RKO (cell line): ENCODE measurements around the gene ZSCAN10.

Source experiments
- DNase-seq: peaks from one replicate; pipeline ENCODE4 v3.0.0-alpha.2; 2016; ENCODE audit warnings: low spot score

The ZSCAN10 gene

GRCh38 chr16:3112058-3112880, 13.2 kb upstream of the ZSCAN10 start, which contains the start of gene ZNF205:
TSS of gene ZNF205 (plus strand) at chr16:3112586. CDS start at chr16:3113431, 845 bp downstream.
- DNase-seq, result peak; percentile 85

GRCh38 chr16:3106205-3106928, 7.3 kb upstream of the ZSCAN10 start:
- peak; percentile 93 for DNase-seq

- no peak for DNase-seq
Observed at GRCh38 chr16:3101841-3102470, 2.9 kb upstream of the ZSCAN10 start.

DNA sequence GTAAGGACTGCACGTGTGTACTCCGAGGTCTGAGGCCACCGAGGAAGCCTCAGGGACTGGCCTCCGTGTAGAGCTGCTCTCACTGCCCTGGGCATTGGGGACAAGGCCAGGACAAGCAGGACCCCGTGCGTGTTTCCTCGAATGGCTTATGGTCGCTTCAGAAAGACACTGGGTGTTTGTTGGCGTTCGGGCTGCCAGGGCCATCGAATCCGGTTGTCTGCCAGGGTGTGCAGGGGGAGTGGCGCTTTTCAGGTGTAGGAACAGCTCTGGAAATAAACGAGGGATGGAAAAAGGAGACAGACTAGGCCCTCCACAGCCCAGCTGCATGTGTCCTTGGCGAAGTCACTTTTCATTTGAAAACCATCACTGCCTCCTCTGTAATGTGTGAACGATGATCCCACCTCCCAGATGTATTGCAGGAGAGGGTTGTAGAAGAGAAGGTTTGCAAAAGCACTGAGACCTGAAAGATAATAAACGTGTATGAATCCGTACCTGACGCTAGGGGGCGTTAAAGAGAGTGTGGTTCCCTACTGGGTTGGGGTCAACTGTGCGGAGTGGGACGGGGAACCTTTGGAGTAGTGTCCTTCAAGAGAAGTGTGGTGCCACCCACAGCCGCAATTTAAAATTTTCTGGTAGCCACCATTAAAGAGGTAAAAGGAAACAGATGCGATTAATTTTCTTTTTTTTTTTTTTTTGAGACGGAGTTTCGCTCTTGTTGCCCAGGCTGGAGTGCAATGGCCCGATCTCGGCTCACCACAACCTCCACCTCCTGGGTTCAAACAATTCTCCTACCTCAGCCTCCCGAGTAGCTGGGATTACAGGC, 2.1 kb upstream of the ZSCAN10 start:
- peak; percentile 69 for DNase-seq

DNA sequence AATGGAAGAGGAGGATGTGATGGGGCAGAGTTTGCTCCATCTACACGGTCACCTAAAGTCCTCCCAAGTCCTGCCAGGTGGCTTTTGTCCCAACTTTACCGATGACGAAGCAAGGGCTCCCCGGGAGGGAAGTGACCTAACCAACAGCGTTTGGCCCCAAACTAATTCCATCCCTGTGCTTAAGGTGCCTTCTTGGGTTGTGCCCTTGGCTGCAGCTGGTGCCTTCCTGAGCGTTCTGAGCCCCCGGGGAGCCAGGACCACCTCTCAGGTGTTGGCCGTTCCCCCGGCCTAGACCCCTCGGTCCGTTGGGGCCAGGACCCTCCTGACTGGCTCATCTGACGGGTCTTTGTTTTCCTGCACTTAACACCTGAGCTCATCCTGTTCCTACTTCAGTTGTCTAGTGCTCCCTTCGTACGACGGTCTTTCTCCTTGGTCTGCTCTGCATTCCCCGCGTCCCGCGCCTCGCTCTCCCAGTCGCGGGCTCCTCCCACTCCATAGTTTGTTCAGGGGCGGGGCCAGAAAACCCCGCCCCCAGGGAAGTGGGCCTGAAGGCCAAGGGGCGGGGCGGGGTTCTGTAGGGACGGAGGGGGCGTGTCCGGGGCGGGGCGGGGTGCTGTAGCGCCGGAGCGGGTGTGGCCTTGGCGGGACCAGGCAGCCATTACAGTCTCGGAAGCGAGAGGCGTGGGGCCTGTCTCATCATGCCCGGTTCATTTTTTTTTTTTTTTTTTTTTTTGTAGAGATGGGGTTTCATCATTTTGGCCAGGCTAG, 822 bp upstream of the ZSCAN10 start:
- DNase-seq, result no peak

- no peak for DNase-seq
Observed at GRCh38 chr16:3099395-3099731, 269 bp upstream of the ZSCAN10 start.

- DNase-seq, result no peak
Observed at GRCh38 chr16:3097266-3097665, 1.8 kb downstream of the ZSCAN10 start.

DNA sequence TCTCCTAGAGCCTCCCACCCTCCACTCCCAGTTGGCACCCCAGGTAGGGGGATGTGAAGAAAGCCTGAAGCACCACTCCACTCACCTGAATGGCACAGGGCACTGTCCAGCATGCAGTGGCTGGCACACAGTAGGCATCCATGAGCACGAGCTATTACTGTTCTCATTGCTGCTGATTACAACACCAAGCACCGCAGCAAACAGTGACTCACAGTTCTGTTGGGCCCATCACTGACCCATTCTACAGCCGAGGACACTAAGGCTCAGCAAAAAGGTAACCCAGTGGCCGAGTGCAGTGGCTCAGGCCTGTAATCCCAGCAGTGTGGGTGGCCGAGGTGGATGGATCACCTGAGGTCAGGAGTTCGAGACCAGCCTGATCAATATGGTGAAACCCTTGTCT, 2.7 kb downstream of the ZSCAN10 start:
- DNase-seq, result no peak

DNA sequence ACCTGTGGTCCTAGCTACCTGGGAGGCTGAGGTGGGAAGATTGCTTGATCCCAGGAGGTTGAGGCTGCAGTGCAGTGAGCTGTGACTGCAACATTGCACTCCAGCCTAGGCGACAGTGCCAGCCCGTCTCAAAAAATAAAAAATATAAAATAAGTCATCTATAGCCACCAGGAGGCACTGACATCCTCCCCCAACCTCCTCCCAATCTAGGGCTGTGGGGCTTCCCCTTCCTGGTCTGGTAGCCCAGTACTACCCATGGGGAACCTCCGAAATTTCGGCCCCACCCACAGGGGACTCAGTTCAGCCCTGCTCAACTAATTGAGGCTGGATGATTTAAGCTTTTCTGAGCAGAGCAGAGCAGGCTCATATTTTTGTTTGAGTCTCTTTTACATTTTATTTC, 3.2 kb downstream of the ZSCAN10 start:
- peak; percentile 52 for DNase-seq

DNA sequence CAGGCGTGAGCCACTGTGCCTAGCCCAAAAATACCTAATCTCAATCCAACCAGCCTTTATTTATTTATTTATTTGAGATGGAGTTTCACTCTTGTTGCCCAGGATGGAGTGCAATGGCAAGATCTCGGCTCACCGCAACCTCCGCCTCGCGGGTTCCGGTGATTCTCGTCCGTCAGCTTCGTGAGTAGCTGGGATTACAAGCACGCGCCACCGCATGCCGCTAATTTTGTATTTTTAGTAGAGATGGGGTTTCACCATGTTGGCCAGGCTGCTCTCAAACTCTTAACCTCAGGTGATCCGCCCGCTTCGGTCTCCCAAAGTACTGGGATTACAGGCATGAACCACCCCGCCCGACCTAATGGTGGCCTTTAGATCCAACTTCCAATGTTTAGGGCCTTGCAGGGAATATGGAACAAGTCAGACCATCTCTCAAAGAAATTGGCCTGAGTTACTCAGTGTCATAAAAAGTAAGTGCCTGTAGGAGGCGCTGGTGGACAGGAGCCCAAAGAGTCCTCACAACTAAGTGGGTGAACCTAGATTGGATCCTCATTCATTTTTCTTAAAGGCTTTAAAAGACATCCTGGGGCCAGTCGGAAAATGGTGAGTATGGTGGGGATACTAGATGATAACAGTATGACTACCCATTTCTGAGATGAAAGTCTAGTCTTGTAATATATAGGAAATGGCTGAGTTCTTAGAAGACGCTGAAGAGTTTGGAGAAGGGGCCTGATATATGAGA, 4.6 kb downstream of the ZSCAN10 start:
- DNase-seq, result peak; percentile 57

- no peak for DNase-seq
Observed at GRCh38 chr16:3092501-3092941, 6.6 kb downstream of the ZSCAN10 start.

DNA sequence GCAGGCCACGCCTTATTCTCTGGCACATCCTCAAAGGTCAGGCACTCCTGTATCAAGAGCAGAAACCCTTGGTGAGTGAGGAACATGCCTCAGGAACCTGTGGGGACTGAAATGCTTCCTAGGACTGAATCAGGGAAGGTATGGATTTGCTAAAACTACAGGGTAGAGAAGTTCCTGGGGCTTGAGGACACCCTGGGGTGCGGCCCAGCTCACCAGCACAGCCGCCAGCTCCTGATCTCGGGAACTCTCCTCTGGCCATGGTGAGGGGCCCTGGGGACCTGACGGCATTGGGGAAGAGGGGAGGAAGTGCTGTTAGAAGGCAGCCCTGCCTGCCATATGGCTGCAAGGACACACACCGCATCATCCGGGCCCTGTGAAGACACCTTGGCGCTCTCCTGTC, 7.5 kb downstream of the ZSCAN10 start:
- no peak for DNase-seq

GRCh38 chr16:3089717-3090592, 9.1 kb downstream of the ZSCAN10 start:
- DNase-seq, result no peak

GRCh38 chr16:3088925-3089716, 10.0 kb downstream of the ZSCAN10 start:
- no peak for DNase-seq

- no peak for DNase-seq
Observed at GRCh38 chr16:3088450-3088849, 10.6 kb downstream of the ZSCAN10 start.

DNA sequence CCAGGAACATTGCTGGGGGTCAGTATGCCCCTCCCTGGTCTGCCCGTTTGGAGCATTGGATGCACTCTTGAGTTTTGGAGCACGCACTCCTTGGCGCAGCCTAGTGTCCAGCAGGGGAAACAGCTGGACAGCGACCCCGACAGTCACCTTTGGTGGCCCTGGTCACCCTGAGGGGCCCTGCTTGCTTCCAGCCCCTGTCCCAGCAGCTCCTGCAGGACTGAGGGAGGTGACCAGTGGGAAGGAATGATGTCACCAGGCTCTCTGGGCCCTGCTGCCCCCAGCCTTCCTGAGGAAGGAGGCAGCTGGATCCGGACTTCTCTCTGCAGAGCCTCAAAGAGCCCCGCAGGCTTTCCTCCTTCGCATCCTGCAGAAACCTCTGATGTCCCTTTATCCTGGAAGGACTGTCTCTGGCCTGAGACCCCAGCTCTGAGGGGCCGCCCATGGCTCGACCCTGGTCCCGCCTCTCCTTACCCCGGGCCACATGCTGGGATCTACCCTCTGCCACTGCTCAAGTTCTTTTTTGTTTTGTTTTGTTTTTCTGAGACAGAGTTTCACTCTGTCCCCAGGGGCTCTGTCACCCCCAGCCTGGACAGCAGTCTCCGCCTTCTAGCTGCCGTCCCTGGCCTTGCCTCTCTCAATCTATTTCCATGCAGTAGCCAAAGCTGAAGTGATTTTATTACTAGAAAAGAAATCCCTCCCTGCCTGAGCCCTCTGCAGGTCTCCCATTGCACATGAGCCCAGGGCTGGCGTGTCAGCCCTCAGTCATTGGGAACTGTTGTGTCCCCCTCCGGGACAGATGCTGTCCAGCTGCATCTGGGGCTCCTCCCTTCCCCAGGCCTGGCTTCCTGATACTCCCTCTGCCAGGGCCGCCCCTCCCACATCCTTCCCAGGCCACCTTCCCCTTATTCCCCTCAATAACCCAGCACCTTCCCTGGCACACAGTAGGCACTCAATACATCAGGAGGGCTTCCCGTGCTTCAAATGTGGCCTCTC, 11.6 kb downstream of the ZSCAN10 start:
- DNase-seq, result no peak

GRCh38 chr16:3086596-3087242, 12.4 kb downstream of the ZSCAN10 start:
- no peak for DNase-seq
